Muscle of back (tissue), 11 donors: ENCODE results near the gene CCZ1B. TPM values are rescaled to one million over a fixed set of nuclear protein-coding genes. Genes with fewer than 3 reads are reported as not detected.
"Not testable (repeated sequence)": the region's sequence is repeated elsewhere in the genome, so short reads cannot be mapped to it uniquely, and the experiment has no call there.

Experiments
- DNase-seq, 3 donors: peaks; one replicate each; pipeline versions ENCODE4 v3.0.0 to v3.0.0-alpha.2; 2013
- polyA plus RNA-seq, 10 donors: library from polyadenylated mRNA; unstranded; fragments of 120-200 nt; gene quantifications; one replicate each; pipeline ENCODE4 v1.2.1, GENCODE V29; 2013; ENCODE audit not compliant: insufficient read length in 10 of 10

Gene CCZ1B
- polyA plus RNA-seq, 10 donors, result 28.5 to 56.0 (median 38.7) TPM

DNA sequence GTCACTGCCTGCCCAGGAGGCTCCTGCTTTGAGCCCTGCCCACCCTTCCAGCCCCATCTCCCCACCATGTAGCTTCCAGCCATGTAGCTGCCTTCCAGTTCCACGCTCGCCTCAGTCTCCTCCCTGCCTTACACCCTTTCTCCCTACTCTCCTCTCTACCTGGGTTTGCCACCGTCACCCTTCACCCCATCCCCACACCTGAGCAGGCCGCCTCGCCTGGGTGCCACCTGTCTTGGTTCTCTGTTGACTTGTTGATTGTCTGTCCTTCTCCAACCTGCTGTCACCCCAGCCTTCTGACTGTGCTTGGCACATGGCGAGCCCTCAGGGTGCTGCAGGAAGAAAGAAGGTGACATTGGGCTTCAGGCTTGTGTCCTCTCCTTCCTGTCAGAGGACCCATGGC, 75.9 kb downstream of the CCZ1B start:
- DNase-seq, result not testable (repeated sequence)

DNA sequence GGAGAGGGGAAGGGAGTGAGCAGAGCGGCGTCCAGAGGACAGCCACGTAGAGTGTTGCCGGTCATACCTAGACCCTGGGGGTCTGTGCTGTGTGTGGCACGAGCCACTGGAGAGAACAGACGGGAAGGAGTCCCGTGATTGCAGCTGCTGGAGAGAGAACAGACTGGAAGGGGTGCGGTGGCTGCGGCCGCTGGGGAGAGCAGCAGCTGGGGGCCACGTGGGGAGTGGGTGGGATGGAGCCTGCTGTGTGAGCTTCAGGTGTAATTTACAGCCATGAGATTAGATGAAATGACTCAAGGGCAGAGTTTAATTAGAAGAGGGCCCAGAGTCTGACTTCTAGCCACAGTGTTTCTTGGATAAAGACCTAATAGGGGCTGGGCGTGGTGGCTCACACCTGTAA, 76.7 kb downstream of the CCZ1B start:
- not testable (repeated sequence) for DNase-seq

Other genes with a start within 250 kb of the CCZ1B start
- gene ZDHHC4, start 248.8 kb downstream of the CCZ1B start, polyA plus RNA-seq, result 10 to 100 TPM; 42.1 to 57.9 (median 45.7) TPM
- 10 to 100 TPM; 16.9 to 27.9 (median 21.1) TPM for gene INTS15, start 236.3 kb downstream of the CCZ1B start, polyA plus RNA-seq
- 10 to 100 TPM; 11.5 to 16.5 (median 14.5) TPM for gene ZNF853, start 210.7 kb downstream of the CCZ1B start, polyA plus RNA-seq
- gene ZNF316, start 189.0 kb downstream of the CCZ1B start, polyA plus RNA-seq, result 10 to 100 TPM; 19.1 to 32.9 (median 24.2) TPM
- 10 to 100 TPM; 17.8 to 26.8 (median 22.6) TPM for gene ZNF12, start 119.3 kb downstream of the CCZ1B start, polyA plus RNA-seq
- gene RSPH10B2, start 72.2 kb downstream of the CCZ1B start, polyA plus RNA-seq, result under 1 TPM in 8 of 10 donors, not detected in 2; 0.21 to 0.63 (median 0.40) TPM